GM23338 (cell line): ENCODE measurements around the gene NTMT1. TPM values are rescaled to one million over a fixed set of nuclear protein-coding genes. Genes with fewer than 3 reads are reported as not detected.

Experiments used
- ATAC-seq: fragments of 200-7000 bp; cut with Tn5 transposase; 3 replicates; pipeline ENCODE4 v1.9.1; 2020
- DNase-seq: peaks from one replicate; pipeline ENCODE4 v3.0.0-alpha.2; 2015; ENCODE audit warnings: low spot score
- H2AFZ ChIP-seq: fragments of 200-600 bp; sonication (generic); 2 replicates; pipeline ENCODE4 v1.8.0; 2016; ENCODE audit warnings: antibody characterized with exemption, mild to moderate bottlenecking, moderate library complexity
- H3F3A ChIP-seq: fragments of 200-600 bp; sonication (generic); replicated peaks from 2 replicates; pipeline ENCODE4 v1.8.0; 2017; ENCODE audit warnings: antibody characterized with exemption, mixed run types, low read depth
- H3K27ac ChIP-seq: fragments of 200-600 bp; sonication (generic); 2 replicates; pipeline ENCODE4 v1.6.1; 2016; ENCODE audit warnings: low read depth
- H3K27me3 ChIP-seq: fragments of 200-600 bp; sonication (generic); 2 replicates; pipeline ENCODE4 v1.8.0; 2016; ENCODE audit warnings: mild to moderate bottlenecking, mixed run types, moderate library complexity; ENCODE audit not compliant: insufficient read depth
- H3K36me3 ChIP-seq: fragments of 200-600 bp; sonication (generic); 2 replicates; pipeline ENCODE4 v1.8.0; 2016; ENCODE audit warnings: mild to moderate bottlenecking; ENCODE audit not compliant: insufficient read depth
- H3K4me1 ChIP-seq: fragments of 200-600 bp; sonication (generic); 2 replicates; pipeline ENCODE4 v1.8.0; 2016; ENCODE audit warnings: mild to moderate bottlenecking, moderate library complexity; ENCODE audit not compliant: insufficient read depth
- H3K4me2 ChIP-seq: fragments of 200-600 bp; sonication (generic); 2 replicates; pipeline ENCODE4 v1.7.1; 2017; ENCODE audit warnings: mixed run types
- H3K4me3 ChIP-seq: fragments of 200-600 bp; sonication (generic); 2 replicates; pipeline ENCODE4 v1.6.1; 2016; ENCODE audit warnings: mixed run types
- H3K79me2 ChIP-seq: fragments of 200-600 bp; sonication (generic); replicated peaks from 2 replicates; pipeline ENCODE4 v1.8.0; 2017; ENCODE audit warnings: mild to moderate bottlenecking; ENCODE audit not compliant: insufficient read depth
- H3K9me2 ChIP-seq: fragments of 200-600 bp; sonication (generic); 2 replicates; pipeline ENCODE4 v1.8.0; 2017; ENCODE audit not compliant: insufficient read depth
- H4K20me1 ChIP-seq: fragments of 200-600 bp; sonication (generic); replicated peaks from 2 replicates; pipeline ENCODE4 v1.8.0; 2017; ENCODE audit warnings: mild to moderate bottlenecking; ENCODE audit not compliant: insufficient read depth
- H3K27ac Mint-ChIP-seq: 2 replicates; pipeline ENCODE4 v1.8.0; 2020; ENCODE audit warnings: inconsistent platforms, mild to moderate bottlenecking, moderate library complexity, mixed read lengths
- H3K27me3 Mint-ChIP-seq: 3 replicates; pipeline ENCODE4 v1.8.0; 2022; ENCODE audit warnings: low read depth, mild to moderate bottlenecking, moderate library complexity, mixed read lengths, inconsistent platforms; ENCODE audit not compliant: insufficient read depth, poor library complexity
- H3K36me3 Mint-ChIP-seq: 3 replicates; pipeline ENCODE4 v1.8.0; 2021; ENCODE audit warnings: low read depth, mild to moderate bottlenecking, inconsistent platforms, moderate library complexity, mixed read lengths
- H3K4me1 Mint-ChIP-seq: 3 replicates; pipeline ENCODE4 v1.8.0; 2020; ENCODE audit warnings: mild to moderate bottlenecking, inconsistent platforms, mixed read lengths
- H3K4me3 Mint-ChIP-seq: 3 replicates; pipeline ENCODE4 v1.8.0; 2021; ENCODE audit warnings: moderate library complexity, mild to moderate bottlenecking, inconsistent platforms, mixed read lengths
- H3K9me3 Mint-ChIP-seq: 3 replicates; pipeline ENCODE4 v1.8.0; 2020; ENCODE audit warnings: moderate library complexity, mild to moderate bottlenecking, inconsistent platforms, mixed read lengths
- CREB1 ChIP-seq: fragments of 250-450 bp; sonication (Bioruptor Pico); IDR thresholded peaks from 2 replicates; pipeline ENCODE4 v1.5.0; 2020; ENCODE audit warnings: low read depth, mild to moderate bottlenecking, moderate library complexity
- CTCF ChIP-seq, 2 experiments: fragments of 200-600 bp in 1 of 2; sonication (generic) in 1 of 2; conservative IDR thresholded peaks; 2 replicates each; pipeline versions ENCODE4 v1.5.1 to v1.6.1; 2016 to 2017; ENCODE audit warnings: antibody characterized with exemption in 2 of 2, low read depth in 2 of 2, mild to moderate bottlenecking in 2 of 2, moderate library complexity in 1 of 2
- EZH2 ChIP-seq: fragments of 200-600 bp; sonication (generic); IDR thresholded peaks from one replicate; pipeline ENCODE4 v1.8.0; 2017; ENCODE audit warnings: antibody characterized with exemption, mild to moderate bottlenecking, low read depth; ENCODE audit not compliant: unreplicated experiment
- JUNB ChIP-seq: IDR thresholded peaks from one replicate; pipeline ENCODE4 v1.6.1; 2016; ENCODE audit warnings: antibody characterized with exemption; ENCODE audit not compliant: unreplicated experiment
- NANOG ChIP-seq: IDR thresholded peaks from 2 replicates; pipeline ENCODE4 v1.6.1; 2016; ENCODE audit warnings: antibody characterized with exemption, borderline replicate concordance
- REST ChIP-seq: IDR thresholded peaks from one replicate; pipeline ENCODE4 v1.6.1; 2018; ENCODE audit warnings: antibody characterized with exemption; ENCODE audit not compliant: unreplicated experiment
- ZNF331 ChIP-seq: fragments of 250-450 bp; sonication (Bioruptor Pico); IDR thresholded peaks from 2 replicates; pipeline ENCODE4 v1.5.0; 2020; ENCODE audit warnings: low read depth, mild to moderate bottlenecking, moderate library complexity
- ZNF462 ChIP-seq: fragments of 250-450 bp; sonication (Bioruptor Pico); IDR thresholded peaks from 2 replicates; pipeline ENCODE4 v1.5.0; 2020; ENCODE audit warnings: mild to moderate bottlenecking, moderate library complexity
- polyA plus RNA-seq: library from polyadenylated mRNA; unstranded; fragments of >200 nt; fragmentation: Nextera tagmentation; extraction: Ambion mirVana; gene quantifications from 2 replicates; pipeline ENCODE4 v1.2.1, GENCODE V29; 2016
- total RNA-seq: library from RNA; depleted of rRNA; stranded (reverse); fragments of >200 nt; shearing (Covaris generic); gene quantifications from 2 replicates; pipeline ENCODE4 v1.2.3, GENCODE V29; 2014

Gene NTMT1
- total and polyA plus RNA-seq, 2 experiments from 2014 or later: 59.4 to 108 TPM

GRCh38 chr9:129609486-129610212 is 16.3 kb upstream of the NTMT1 start:
- no peak for DNase-seq
- no peak overlapping the region for H3K27ac ChIP-seq
- peaks cover 26% of the 10 kb centered on the region for H3K4me1 Mint-ChIP-seq
- H4K20me1 ChIP-seq: no peaks in the 10 kb centered on the region
- H3K4me2 ChIP-seq: peak overlapping the region; percentile 74
- TF ChIP-seq ZNF462: no peak
- no peak for TF ChIP-seq JUNB
- no peak for TF ChIP-seq EZH2
- TF ChIP-seq NANOG: no peak
- peak; percentile 2; the same call in 2 of the 3 replicates for ATAC-seq
- H3K9me3 Mint-ChIP-seq: no peaks in the 10 kb centered on the region
- H3K4me1 ChIP-seq: peaks cover 8% of the 10 kb centered on the region; the same call in 1 of the 2 replicates
- peak overlapping the region; percentile 43; the same call in 1 of the 2 replicates for H2AFZ ChIP-seq
- H3K4me3 Mint-ChIP-seq: peak overlapping the region; percentile 70
- H3K27me3 Mint-ChIP-seq: peaks cover 20% of the 10 kb centered on the region
- H3K36me3 Mint-ChIP-seq: no peaks in the 10 kb centered on the region
- no peaks in the 10 kb centered on the region for H3K9me2 ChIP-seq
- H3K36me3 ChIP-seq: no peaks in the 10 kb centered on the region
- peak overlapping the region; percentile 81 for H3K4me3 ChIP-seq
- no peak overlapping the region for H3K27ac Mint-ChIP-seq
- no peaks in the 10 kb centered on the region; the same call in 1 of the 2 replicates for H3F3A ChIP-seq
- peaks cover 12% of the 10 kb centered on the region for H3K27me3 ChIP-seq
- no peaks in the 10 kb centered on the region for H3K79me2 ChIP-seq

DNA sequence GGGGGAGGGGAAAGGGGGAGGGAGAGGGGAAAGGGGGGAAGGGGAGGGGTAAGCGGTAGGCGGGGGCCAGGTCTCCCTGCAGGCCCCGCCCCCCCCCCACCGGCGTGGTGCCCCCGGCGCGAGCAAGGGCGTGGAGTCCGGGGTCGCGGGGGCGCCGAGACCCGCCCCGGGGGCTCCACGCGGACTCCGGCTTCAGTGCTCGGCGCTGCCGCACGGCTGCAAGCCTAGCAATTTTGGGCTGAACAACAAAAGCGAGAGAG is 15.8 kb upstream of the NTMT1 start:
- TF ChIP-seq JUNB (no peak), NANOG (no peak), ZNF331 (no peak), REST (no peak), CTCF (conservative IDR thresholded peaks at IDR 0.05; ENCODE audit: low read depth in 2 of 2) (no peak), EZH2 (no peak), CREB1 (CRISPR knock-in tag) (no peak)
- H3K9me3 Mint-ChIP-seq: no peaks in the 10 kb centered on the region
- Histone ChIP-seq H2AFZ (no peak overlapping the region), H3K4me1 (peaks cover 6% of the 10 kb centered on the region; the same call in 1 of the 2 replicates), H3K27me3 (peaks cover 12% of the 10 kb centered on the region), H3K9me2 (no peaks in the 10 kb centered on the region), H3K36me3 (no peaks in the 10 kb centered on the region), H3K27ac (no peak overlapping the region), H3F3A (no peaks in the 10 kb centered on the region; the same call in 1 of the 2 replicates), H4K20me1 (no peaks in the 10 kb centered on the region), H3K79me2 (no peaks in the 10 kb centered on the region), H3K4me3 (peak overlapping the region; percentile 81), H3K4me2 (peak overlapping the region; percentile 89)
- DNase-seq (no peak), ATAC-seq (no peak)
- H3K36me3 Mint-ChIP-seq: no peaks in the 10 kb centered on the region
- H3K27ac Mint-ChIP-seq: no peak overlapping the region
- H3K4me1 Mint-ChIP-seq: peaks cover 23% of the 10 kb centered on the region
- H3K27me3 Mint-ChIP-seq: peaks cover 20% of the 10 kb centered on the region
- peak overlapping the region; percentile 55; the same call in 1 of the 3 replicates for H3K4me3 Mint-ChIP-seq
